DMS153 (cell line): ENCODE data around the gene NIT2.

Experiments
- DNase-seq: peaks from one replicate; lab custom pipeline; 2025; lab: John Stamatoyannopoulos, UW

Gene NIT2

DNA sequence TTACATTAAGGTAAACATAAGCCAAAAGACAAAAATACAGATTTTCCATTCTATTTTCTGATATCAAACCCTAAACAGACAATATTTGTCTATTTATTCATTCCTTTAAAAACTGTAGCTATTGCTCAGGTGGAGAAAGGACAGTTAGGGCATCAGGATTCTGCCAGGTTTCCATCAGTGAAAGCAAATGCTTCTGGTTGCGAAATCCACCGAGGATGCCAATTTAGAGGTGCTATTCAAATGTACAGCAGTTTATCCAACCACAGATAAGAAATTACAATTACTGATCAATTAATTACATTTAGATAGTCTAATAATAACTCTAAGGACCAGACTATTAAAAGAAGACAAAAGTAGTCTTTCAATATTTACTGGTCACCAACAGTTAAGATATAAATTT is 62.4 kb downstream of the NIT2 start:
- DNase-seq, result no peak

DNA sequence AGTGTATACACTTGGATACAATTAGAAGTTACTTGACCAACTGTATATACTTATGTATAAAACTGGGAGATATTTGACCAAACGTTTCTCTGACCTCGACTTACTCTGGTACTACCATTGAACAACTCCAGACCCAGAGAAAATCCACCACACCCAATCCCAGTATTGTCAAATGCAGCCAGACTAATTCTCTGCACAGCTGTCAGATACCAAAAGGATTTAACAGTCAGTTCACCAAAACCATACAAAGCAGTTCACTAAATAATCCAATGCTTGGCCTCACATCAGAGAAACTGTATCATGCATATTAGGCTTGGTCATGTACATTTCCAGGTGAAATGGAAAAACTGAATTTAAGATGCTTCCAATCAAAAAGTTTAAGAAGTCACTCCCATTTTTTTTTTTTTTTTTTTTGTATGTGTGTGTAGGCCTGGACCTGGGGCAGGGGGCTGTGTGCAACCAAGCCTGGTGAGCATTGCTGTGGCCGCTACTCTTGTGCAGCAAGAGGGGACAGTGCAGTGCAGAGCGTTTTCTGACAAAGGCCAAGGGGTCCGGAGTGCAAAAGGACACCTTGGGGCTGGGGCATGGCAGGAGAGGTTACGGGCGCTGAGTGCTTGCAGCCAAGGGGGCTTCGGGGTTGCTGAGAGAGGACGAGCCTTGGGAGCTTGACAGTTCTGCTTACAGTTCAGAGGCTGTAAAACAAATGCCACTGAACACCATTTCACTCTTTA is 64.9 kb downstream of the NIT2 start:
- DNase-seq, result no peak

DNA sequence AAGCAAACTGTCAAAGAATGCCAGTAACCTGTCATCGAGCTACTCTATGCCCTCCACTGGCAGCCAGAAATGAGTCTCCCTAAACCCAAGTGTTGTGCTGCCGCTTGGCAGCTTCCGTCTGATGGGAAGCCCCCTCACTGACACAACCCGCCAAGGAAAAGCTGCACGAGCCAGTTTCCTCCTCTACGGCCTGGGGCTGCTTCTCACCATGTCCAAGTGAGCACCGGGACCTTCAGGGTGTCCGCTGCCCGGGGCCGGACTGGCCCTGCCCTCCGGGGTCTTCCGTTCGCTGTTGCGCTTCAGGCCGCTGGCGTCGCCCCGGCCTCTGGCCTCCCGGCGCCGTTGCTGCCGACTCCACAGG is 65.8 kb downstream of the NIT2 start:
- DNase-seq, result no peak

DNA sequence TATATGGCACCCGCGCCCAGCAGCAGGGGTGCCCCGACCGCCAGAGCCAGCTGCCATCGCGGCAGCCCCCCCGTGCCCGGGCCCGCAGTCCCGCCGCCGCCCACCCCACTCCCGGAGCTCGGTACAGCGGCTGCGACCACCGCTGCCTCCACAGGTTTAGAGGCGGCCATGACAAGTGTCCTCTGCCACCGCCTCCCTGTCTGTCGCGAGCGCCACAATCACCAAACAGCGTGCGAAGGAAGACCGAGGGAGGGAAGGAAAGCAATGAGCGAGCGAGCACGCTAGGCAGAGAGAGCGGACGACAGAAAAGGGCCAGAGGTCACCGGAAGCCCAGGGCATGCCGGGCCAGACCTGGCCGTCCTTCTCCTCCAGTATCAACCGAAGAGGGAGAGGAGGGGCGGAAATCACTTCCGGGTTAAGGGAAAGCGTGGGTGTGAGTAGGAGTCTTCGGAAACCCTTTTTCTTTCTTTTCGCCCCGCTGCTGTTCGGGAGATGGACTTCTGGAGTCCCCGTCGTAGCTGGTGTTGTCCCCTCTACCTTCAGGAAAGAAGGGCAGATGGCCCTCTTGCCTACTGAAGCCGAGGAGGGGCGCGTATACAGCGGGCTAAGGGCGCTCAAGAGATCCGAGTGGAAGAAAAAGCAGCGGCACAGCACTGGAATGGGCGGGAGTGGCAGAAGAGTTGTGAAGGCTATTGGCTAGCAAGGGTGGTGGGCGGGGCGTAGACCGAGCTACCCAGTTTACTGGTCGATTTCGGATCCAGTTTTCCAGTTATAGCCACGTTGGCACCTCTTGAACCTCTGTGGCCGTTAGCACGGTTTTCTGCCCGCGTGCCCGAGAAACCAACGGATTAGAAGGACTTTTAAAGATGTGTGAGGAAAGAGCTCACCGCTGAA is 66.5 kb downstream of the NIT2 start, which contains the start of the genes LNP1 and TOMM70:
Gene LNP1, plus strand, starts transcription at position 760 of the 894 bp plus-strand sequence. CDS start 28,191 bp downstream, outside the sequence.
Gene TOMM70, minus strand, starts transcription at position 310 of the 894 bp plus-strand sequence. Its CDS starts 140 bp downstream, at position 170.
- DNase-seq, result peak; percentile 97

DNA sequence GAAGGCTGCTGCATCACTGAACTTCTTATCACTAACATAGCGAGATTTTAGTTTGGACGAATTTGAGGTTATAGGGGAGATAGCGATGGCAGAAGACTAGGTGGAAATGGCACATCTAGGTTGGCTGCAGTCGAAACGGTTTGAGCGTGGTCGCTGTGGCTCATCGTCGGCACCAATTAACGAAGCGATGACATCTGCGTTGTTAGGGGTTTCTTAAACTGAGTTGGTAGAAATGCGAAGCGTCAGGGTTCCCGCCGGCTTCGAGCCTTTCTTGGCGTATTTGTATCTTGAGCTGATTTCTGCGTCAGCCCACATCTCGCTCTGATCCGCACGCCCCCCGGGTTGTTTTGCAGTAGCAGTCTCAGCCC is 67.1 kb downstream of the NIT2 start:
- DNase-seq, result no peak

DNA sequence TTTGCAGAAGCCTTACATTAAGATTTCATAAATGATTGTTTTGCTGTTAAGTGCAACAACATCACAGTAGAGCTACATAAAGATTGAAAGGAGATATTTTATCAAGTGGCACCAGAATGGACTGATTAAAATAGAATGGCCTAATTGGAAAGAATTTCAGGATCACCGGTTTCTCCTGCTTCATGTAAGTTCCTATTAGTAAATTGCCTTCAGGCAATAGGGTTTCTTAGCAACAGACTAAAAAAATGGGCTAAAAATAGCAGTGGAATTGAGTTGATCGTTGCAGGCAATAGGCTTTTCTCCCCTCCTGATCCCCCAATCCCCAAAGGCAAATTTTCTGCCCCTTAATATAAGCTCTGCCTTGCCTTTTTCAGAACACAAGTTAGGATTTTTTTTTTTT is 67.7 kb downstream of the NIT2 start:
- DNase-seq, result no peak

DNA sequence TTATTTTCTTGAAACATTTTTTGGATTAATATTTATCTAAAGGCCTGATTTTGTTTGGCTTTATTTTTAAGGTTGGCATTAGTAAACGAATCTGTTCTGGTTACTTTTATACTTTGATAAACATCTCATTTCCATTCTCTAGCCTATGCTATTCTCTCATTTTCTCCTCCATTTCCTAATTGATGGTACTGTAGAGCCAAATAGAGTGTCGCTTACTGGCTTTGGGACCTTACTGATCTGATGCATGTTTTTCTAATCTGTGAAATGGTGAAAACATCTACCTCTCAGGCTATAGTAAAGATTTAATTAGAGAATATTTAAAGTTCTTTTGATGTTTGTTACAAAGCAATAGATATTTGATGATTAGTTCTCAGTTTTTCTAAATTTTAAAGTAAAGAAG is 68.3 kb downstream of the NIT2 start:
- no peak for DNase-seq

DNA sequence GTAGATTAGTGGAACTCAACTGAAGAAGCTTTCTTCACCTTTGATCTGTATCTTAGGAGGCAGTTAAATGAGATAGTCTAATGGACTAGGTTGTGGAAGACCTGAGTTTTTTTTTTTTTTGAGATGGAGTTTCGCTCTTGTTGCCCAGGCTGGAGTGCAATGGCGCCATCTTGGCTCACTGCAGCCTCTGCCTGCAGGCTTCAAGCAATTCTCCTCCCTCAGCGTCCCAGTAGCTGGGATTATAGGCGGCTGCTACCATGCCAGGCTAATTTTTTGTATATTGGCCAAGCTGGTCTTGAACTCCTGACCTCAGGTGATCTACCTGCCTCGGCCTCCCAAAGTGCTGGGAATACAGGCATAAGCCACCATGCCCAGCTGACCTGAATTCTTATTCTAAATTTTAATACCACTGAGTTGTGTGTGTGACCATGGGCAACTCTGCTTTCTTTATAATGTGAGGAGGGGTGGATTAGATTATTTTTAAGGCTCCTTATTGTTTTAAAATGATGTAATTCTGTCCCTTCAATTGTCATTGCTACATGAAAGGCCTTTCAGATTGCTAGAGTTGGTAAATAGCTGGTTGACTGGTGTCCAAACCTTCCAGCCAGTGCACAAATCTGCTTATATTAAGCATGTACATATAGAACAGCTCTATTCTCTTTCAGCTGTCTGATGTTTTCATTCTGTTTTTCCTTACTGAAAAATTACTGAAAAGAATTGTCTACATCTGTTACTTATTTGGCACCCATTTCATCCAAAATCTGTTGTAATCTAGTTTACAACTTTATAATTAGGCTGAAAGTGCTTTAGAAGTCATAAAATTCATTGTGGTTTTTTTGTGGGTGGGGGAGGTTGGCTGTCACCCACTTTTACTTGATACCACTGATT is 69.0 kb downstream of the NIT2 start:
- no peak for DNase-seq

DNA sequence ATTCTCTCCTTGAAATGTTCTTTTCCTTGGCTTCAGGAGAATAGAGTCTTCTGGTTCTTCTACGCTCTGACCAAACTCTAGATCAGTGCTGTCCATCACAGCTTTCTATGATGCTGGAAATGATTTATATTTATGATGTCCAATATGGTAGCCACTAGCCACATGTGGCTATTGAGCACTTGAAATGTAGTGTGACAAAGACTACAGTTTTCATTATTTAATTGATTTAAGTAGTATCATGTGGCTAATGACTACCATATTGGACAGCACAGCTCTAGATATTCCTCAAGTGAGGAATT is 69.6 kb downstream of the NIT2 start:
- no peak for DNase-seq

DNA sequence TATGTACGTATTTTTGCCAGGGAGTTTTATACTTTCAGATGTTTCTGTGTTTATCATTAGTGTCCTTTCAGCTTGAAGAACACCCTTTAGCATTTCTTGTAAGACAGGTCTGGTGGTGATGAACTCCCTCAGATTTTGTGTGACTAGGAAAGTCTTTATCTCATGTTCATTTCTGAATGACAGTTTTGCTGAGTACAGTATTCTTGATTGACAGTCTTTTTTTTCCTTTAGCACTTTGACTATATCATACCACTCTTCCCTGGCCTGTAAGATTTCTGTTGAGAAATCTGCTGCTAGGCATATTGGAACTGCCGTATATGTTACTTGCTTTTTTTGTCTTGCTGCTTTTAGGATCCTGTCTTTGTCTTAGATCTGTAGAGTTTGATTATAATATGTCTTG is 72.6 kb downstream of the NIT2 start:
- no peak for DNase-seq

DNA sequence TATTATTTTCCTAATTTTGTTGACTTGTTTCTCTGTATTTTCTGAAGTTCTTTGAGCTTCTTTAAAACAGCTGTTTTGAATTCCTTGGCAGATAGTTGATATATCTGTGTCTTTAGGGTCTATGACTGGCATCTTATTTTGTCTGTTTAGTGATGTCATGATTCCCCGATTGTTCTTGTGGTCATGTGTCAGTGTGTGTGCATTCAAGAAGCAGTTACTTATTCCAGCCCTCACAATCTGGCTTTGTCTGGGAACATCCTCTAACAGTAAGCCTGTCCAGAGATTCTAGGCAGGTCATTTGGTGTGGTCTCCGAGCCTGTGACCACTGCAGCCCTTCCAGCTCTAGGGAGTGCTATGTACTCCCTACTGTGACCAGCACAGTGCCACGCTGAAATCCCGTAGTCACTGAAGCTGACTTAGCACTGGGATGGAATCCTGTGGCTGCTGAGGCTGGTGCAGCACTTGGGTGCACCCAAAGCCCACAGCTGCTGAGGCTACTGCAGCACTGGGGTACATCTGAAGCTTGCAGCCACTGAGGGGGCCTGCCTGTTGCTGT is 73.5 kb downstream of the NIT2 start:
- DNase-seq, result no peak
